ENCODE results near the gene MYOD1.

MYOD1 gene

GRCh38 chr11:17699147-17700114 is 19.9 kb upstream of the MYOD1 start:
- no peak overlapping the region for H3K27ac ChIP-seq
- DNase-seq (ENCODE audit: low read depth, low spot score) = no peak

GRCh38 chr11:17700991-17701390 is 18.4 kb upstream of the MYOD1 start:
- H3K27ac ChIP-seq = peak overlapping the region; percentile 9
- DNase-seq (ENCODE audit: low read depth, low spot score) = peak; percentile 39

DNA sequence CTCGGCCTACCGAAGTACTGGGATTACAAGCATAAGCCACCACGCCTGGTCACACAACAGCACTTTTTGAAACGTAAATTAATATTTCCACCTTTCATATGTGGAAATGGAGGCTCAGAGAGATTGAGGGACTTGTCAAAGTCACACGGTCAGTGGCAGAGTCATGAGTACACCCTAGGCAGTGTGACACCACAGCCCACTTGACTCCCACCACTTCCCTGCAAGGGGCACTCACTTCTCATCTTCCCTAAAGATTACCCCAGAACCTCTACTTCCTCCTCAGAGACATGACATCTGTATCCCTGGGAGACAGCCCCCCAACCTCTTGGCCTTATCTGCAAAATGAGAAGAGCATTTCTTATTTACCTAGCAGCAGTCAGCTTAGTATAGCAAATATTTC is 16.5 kb upstream of the MYOD1 start:
- H3K27ac ChIP-seq = no peak overlapping the region
- no peak for DNase-seq (ENCODE audit: low read depth, low spot score)

GRCh38 chr11:17703951-17704350 is 15.4 kb upstream of the MYOD1 start:
- DNase-seq (ENCODE audit: low read depth, low spot score) = no peak

DNA sequence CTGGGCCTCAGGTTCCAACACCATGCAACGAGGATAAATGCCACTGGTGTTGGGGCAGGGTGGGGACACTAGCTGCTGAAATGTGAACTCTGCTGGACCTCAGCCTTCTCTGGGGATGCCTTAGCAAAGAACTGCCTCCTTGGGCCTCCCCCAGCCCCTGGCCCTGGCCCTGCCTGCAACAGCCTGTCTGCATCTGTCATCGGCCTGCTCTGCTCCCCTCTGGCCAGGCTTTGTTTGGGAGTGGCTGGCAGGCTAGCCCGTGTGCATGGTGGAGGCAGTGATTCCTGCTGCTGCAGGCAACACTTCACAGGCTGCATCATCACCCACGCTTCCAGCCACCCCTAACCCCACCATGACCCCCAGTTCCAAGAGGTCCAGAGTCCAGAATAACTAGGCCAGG is 11.5 kb upstream of the MYOD1 start:
- no peak overlapping the region for H3K27ac ChIP-seq
- no peak for DNase-seq (ENCODE audit: low read depth, low spot score)

More at GRCh38 chr11:17703951-17704350, 15.4 kb upstream of the MYOD1 start:
- H3K27ac ChIP-seq = no peak overlapping the region

DNA sequence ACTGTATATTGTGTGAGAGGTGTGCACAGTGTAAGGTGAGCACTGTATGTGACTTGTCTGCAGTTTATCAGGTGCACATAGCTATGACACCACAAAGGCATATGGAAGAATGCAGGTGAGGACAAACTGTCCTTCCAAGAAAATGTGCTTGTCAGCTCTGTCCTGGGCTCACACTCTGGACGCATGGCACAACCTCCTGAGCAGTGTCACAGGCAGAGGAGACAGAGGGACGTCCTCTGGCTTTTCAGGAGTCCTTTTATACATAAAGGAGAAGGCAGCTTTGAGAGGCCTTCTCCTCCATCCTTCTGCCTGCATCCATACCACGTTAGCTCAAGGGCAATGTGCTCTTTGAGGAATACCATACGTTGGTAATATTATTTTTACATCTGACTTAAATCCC is 7.5 kb upstream of the MYOD1 start:
- H3K27ac ChIP-seq = no peak overlapping the region
- DNase-seq (ENCODE audit: low read depth, low spot score) = no peak

GRCh38 chr11:17713851-17714250 is 5.5 kb upstream of the MYOD1 start:
- DNase-seq (ENCODE audit: low read depth, low spot score) = no peak
- no peak overlapping the region for H3K27ac ChIP-seq

- no peak overlapping the region for H3K27ac ChIP-seq
- DNase-seq (ENCODE audit: low read depth, low spot score) = no peak
Observed at GRCh38 chr11:17714356-17714854, 5.0 kb upstream of the MYOD1 start.

DNA sequence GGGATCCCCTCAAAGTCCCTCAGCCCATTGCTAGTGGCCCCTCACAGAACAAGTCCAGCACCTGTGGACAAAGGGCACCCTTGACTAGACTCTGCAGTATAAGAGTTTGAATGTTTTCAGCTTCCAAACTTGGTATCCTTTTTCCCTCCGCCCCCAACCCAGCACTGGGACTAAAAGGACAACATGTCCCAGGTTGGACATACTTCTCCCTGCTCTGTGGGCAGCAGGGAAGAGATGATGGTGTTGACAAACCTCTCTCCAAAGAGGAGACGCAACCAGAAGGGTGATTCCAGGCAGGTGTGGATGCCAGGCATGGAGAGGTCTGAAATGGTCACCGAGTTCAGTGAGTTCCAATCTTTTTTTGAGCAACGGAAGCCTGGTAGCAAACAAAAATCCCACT is 4.5 kb upstream of the MYOD1 start:
- no peak for DNase-seq (ENCODE audit: low read depth, low spot score)

DNA sequence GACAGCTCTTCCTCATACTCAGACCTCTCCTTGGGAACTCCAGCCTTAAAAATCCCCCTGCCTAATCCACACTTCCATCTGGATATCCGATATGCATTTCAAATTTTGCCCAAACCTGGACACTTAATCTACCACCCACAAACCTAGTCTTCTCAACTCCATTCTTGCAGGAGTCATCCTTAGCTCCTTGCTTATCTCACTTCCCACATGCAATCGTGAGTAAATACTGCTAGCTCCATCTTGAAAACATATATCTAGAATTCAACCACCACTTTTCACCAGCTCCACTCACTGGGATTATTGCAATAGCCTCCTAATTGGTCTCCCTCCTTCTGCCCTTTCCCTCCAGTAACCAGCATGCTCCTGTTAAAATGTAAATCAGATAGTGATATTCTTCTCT is 2.6 kb upstream of the MYOD1 start:
- DNase-seq (ENCODE audit: low read depth, low spot score) = no peak
- H3K27ac ChIP-seq = no peak overlapping the region

More for the DNA sequence above, 4.5 kb upstream of the MYOD1 start:
- no peak overlapping the region for H3K27ac ChIP-seq

- H3K27ac ChIP-seq = no peak overlapping the region
- DNase-seq (ENCODE audit: low read depth, low spot score) = no peak
Observed at GRCh38 chr11:17718015-17718414, 1.4 kb upstream of the MYOD1 start.

DNA sequence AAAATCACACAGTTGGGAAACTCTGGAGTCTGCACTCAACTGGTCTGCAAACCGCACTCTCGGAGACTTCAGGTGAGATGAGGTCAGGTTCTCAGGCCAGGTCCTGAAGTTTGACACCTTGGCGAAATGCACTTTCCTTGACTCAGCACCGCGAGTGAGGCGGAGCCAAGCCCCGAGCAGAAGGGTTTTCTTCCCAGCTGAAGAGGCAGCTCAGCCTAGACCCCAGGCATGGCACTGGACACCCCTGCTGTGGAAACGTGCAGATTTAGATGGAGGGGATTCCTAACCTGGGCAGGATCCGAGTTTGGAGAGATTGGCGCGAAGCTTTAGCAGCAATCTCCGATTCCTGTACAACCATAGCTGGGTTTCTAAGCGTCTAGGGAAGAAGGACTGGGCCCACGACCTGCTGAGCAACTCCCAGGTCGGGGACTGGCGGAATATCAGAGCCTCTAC is 835 bp upstream of the MYOD1 start:
- no peak for DNase-seq (ENCODE audit: low read depth, low spot score)
- H3K27ac ChIP-seq = no peak overlapping the region

DNA sequence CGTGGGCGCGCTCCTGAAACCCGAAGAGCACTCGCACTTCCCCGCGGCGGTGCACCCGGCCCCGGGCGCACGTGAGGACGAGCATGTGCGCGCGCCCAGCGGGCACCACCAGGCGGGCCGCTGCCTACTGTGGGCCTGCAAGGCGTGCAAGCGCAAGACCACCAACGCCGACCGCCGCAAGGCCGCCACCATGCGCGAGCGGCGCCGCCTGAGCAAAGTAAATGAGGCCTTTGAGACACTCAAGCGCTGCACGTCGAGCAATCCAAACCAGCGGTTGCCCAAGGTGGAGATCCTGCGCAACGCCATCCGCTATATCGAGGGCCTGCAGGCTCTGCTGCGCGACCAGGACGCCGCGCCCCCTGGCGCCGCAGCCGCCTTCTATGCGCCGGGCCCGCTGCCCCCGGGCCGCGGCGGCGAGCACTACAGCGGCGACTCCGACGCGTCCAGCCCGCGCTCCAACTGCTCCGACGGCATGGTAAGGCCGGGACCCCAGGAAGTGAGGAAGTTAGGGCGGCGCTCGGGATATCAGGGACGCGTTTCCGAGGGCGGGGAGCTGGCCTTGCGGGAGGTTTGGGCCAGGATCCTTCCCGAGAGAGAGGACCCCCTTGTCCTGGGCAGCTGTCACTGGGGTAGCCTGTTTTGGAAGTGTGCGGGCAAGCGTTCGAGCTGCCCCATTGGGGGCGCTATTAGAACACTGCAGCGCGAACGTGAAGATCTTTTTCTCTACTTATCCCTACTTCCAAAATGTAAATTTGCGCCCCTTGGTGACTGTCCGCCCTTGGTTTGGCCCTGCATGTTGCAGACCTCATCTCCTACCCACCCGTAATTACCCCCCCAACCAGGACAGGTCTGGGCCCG is 796 bp downstream of the MYOD1 start:
- no peak for DNase-seq (ENCODE audit: low read depth, low spot score)

GRCh38 chr11:17720796-17721171 is 1.4 kb downstream of the MYOD1 start:
- no peak overlapping the region for H3K27ac ChIP-seq
- DNase-seq (ENCODE audit: low read depth, low spot score) = no peak

More for the DNA sequence above, 796 bp downstream of the MYOD1 start:
- H3K27ac ChIP-seq = no peak overlapping the region

DNA sequence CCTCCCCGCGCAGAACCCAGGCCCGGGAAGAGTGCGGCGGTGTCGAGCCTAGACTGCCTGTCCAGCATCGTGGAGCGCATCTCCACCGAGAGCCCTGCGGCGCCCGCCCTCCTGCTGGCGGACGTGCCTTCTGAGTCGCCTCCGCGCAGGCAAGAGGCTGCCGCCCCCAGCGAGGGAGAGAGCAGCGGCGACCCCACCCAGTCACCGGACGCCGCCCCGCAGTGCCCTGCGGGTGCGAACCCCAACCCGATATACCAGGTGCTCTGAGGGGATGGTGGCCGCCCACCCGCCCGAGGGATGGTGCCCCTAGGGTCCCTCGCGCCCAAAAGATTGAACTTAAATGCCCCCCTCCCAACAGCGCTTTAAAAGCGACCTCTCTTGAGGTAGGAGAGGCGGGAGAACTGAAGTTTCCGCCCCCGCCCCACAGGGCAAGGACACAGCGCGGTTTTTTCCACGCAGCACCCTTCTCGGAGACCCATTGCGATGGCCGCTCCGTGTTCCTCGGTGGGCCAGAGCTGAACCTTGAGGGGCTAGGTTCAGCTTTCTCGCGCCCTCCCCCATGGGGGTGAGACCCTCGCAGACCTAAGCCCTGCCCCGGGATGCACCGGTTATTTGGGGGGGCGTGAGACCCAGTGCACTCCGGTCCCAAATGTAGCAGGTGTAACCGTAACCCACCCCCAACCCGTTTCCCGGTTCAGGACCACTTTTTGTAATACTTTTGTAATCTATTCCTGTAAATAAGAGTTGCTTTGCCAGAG is 2.0 kb downstream of the MYOD1 start:
- H3K27ac ChIP-seq = no peak overlapping the region

DNA sequence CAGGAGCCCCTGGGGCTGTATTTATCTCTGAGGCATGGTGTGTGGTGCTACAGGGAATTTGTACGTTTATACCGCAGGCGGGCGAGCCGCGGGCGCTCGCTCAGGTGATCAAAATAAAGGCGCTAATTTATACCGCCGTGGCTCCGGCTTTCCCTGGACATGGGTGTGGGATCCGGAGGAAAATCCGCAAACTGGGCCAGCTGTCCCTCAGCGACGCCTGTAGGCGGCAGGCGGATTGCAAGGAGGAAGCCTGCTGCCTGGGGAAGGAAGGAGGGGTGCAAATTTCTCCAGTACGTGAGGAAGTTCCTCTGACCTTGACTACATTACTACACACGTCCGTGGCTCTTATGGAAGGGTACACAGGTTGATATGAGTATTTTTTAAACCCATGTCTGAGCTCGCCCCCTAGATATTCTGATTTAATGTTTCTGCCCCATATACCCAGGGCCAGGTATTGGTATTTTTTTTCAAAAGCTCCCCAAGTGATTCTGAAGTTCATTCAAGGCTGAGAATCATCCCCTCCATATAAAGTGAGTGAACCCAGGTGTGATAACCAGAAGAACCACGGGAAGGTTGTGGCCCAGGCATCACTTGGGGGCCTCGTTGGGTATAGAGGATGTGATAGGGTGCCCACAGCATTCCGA is 2.8 kb downstream of the MYOD1 start:
- H3K27ac ChIP-seq = no peak overlapping the region
- no peak for DNase-seq (ENCODE audit: low read depth, low spot score)

More for the DNA sequence above, 2.0 kb downstream of the MYOD1 start:
- DNase-seq (ENCODE audit: low read depth, low spot score) = no peak

- no peak overlapping the region for H3K27ac ChIP-seq
- no peak for DNase-seq (ENCODE audit: low read depth, low spot score)
Observed at GRCh38 chr11:17724020-17724908, 4.9 kb downstream of the MYOD1 start.

GRCh38 chr11:17725174-17725573 is 5.8 kb downstream of the MYOD1 start:
- no peak overlapping the region for H3K27ac ChIP-seq
- DNase-seq (ENCODE audit: low read depth, low spot score) = no peak

DNA sequence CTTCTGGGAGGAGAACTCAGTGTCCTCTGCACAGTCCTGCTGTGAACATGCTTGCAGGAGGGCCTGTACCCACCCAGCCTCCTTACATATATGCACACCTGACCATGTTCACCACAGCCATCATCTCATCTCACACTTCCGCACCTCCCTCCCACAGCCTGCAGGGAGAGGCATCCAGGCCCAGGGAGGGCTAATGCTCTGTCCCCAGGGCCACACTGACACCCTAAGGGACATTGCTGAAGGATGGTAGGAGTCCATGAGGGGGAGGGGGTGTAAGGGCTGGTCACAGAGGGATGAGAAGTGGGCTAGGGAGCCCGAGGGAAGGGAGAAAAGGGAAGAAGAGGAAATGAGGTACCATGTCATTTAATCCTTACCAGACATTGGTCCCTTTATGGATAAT is 10.8 kb downstream of the MYOD1 start:
- DNase-seq (ENCODE audit: low read depth, low spot score) = no peak
- H3K27ac ChIP-seq = no peak overlapping the region
